Measurements from ENCODE around the gene GDI1. TPM values are rescaled to one million over a fixed set of nuclear protein-coding genes. Genes with fewer than 3 reads are reported as not detected.

GDI1 gene
- total and polyA plus RNA-seq, 7 donors = 50.9 to 101 (median 75.2) TPM

- intact Hi-C loops (cut with DNase I) = loop anchor here (5.0 kb wide), 1 partner anchor 49 kb away; the partner anchor contains the start of gene UBL4A
- Histone ChIP-seq H3K36me3 (peaks cover 0 to 53% (median 19%) of the 10 kb centered on the region in 4 donors), H3K27ac (peak overlapping the region; percentile 85 to 93 (median 88)), H3K27me3 (no peaks in the 10 kb centered on the region), H3K4me1 (peaks cover 0 to 27% (median 13%) of the 10 kb centered on the region in 4 donors), H3K9me3 (no peaks in the 10 kb centered on the region), H3K4me3 (peak overlapping the region; percentile 48 to 76 (median 70))
- 67 to 71% methylated on average over 28 of the region's 28 CpGs for WGBS, 2 donors
- TF ChIP-seq POLR2A (IDR thresholded peaks at IDR 0.05) = no peak
- TF ChIP-seq POLR2AphosphoS5 (IDR thresholded peaks at IDR 0.05) = no peak
- no peak for TF ChIP-seq EP300 (IDR thresholded peaks at IDR 0.05)
- TF ChIP-seq CTCF (IDR thresholded peaks at IDR 0.05) = no peak
- no peak for DNase-seq
Observed at GRCh38 chrX:154437971-154438893, 1.3 kb downstream of the GDI1 start.

DNA sequence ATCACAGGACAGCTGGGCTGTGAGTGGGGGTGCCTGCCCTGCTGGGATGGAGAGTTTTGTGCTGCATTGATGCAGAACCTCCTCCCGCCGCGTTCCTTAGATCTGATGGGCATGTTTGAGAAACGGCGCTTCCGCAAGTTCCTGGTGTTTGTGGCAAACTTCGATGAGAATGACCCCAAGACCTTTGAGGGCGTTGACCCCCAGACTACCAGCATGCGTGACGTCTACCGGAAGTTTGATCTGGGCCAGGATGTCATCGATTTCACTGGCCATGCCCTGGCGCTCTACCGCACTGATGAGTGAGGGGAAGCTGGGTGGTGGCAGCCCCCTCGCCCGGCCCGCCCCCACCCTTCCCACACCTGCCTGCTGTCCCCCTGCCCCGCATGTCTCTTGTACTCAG lies 2.9 kb downstream of the GDI1 start:
- peaks cover 0 to 36% (median 23%) of the 10 kb centered on the region in 4 donors for H3K4me1 ChIP-seq
- H3K9me3 ChIP-seq = no peaks in the 10 kb centered on the region
- H3K27me3 ChIP-seq = no peaks in the 10 kb centered on the region
- peaks cover 0 to 39% (median 19%) of the 10 kb centered on the region in 4 donors for H3K36me3 ChIP-seq
- H3K4me3 ChIP-seq = no peak overlapping the region
- TF ChIP-seq POLR2AphosphoS5 (IDR thresholded peaks at IDR 0.05) (no peak), POLR2A (IDR thresholded peaks at IDR 0.05) (no peak), EP300 (IDR thresholded peaks at IDR 0.05) (no peak), CTCF (IDR thresholded peaks at IDR 0.05) (no peak)
- intact Hi-C loops (cut with DNase I) = loop anchor here (5.0 kb wide), 1 partner anchor 47 kb away; the partner anchor contains the start of gene UBL4A
- WGBS, 2 donors = 93 to 95% methylated on average over 17 to 18 of the region's 18 CpGs
- no peak overlapping the region for H3K27ac ChIP-seq
- DNase-seq = no peak

DNA sequence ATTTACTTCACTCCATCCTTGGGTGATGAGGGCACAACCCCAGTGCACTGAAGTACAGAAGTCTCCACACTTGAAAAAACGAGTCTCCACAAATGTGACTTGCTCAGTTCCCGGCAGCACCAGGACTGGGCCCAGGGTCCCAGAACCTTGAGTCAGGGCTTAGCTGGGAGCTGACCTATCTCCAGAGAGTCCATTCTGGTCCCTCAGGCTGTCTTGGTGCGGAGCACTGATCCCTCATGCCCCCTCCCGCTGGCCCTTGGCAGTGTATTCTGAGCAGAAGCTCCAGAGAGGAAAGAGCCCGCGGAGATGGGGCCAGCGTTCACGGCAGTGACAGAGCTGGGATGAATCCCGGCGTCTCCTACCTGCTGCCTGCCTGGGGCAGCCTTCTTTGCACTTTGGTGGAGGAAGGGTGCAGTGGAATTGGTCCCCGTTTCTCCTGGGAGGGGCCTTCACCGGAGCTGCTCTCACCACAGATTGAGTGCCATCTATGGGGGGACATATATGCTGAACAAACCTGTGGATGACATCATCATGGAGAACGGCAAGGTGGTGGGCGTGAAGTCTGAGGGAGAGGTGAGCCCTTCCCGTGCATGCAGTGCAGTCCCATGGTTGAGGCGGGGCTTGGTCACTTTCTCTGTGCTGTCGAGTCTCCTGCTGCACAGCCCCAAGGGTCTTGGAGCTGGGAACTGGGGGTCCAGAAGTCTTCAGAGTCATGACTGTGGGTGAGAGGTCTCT lies 3.8 kb downstream of the GDI1 start:
- no peak for TF ChIP-seq POLR2A (IDR thresholded peaks at IDR 0.05)
- TF ChIP-seq EP300 (IDR thresholded peaks at IDR 0.05) = no peak
- TF ChIP-seq CTCF (IDR thresholded peaks at IDR 0.05) = no peak
- no peak for TF ChIP-seq POLR2AphosphoS5 (IDR thresholded peaks at IDR 0.05)
- H3K4me1 ChIP-seq = peaks cover 0 to 46% (median 31%) of the 10 kb centered on the region in 4 donors
- peaks cover 0 to 30% (median 19%) of the 10 kb centered on the region in 4 donors for H3K36me3 ChIP-seq
- no peaks in the 10 kb centered on the region for H3K27me3 ChIP-seq
- H3K9me3 ChIP-seq = no peaks in the 10 kb centered on the region
- intact Hi-C loops (cut with DNase I) = no loop called here
- 91% methylated on average over 17 of the region's 17 CpGs for WGBS, 2 donors
- no peak overlapping the region for H3K4me3 ChIP-seq
- no peak for DNase-seq
- no peak overlapping the region for H3K27ac ChIP-seq

DNA sequence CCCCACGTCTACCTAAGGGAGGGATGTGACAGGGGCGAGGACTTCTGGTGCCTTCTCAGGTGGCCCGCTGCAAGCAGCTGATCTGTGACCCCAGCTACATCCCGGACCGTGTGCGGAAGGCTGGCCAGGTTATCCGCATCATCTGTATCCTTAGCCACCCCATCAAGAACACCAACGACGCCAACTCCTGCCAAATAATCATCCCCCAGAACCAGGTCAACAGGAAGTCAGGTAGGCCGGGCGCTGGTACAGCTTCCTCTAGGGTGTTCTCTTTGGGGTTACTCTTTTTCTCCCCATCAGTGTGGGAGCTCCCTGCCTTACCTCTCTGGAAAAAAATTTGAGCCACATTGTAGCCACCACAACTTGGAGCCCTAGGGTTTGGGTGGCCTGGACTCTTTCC lies 4.6 kb downstream of the GDI1 start:
- TF ChIP-seq CTCF (IDR thresholded peaks at IDR 0.05) (no peak), POLR2AphosphoS5 (IDR thresholded peaks at IDR 0.05) (no peak), EP300 (IDR thresholded peaks at IDR 0.05) (no peak), POLR2A (IDR thresholded peaks at IDR 0.05) (no peak)
- Histone ChIP-seq H3K9me3 (no peaks in the 10 kb centered on the region), H3K27ac (no peak overlapping the region), H3K4me3 (no peak overlapping the region), H3K27me3 (no peaks in the 10 kb centered on the region), H3K4me1 (peaks cover 0 to 42% (median 35%) of the 10 kb centered on the region in 4 donors), H3K36me3 (peaks cover 0 to 29% (median 19%) of the 10 kb centered on the region in 4 donors)
- DNase-seq = no peak
- intact Hi-C loops (cut with DNase I) = no loop called here
- 90 to 95% methylated on average over 11 of the region's 11 CpGs for WGBS, 2 donors

Data from sigmoid colon (tissue), 7 donors.